SIG-M5 treated with dmso at 0.1 percent for 504 hours (cell line): ENCODE data around the gene PTPRJ.
"Not testable (repeated sequence)": the region's sequence is repeated elsewhere in the genome, so short reads cannot be mapped to it uniquely, and the experiment has no call there.

Source experiments
- DNase-seq: peaks from one replicate; lab custom pipeline; 2025; ENCODE audit not compliant: unreplicated experiment; lab: John Stamatoyannopoulos, UW

The PTPRJ gene

GRCh38 chr11:48184452-48184851 is 204.1 kb downstream of the PTPRJ start:
- DNase-seq, result peak; percentile 18

- not testable (repeated sequence) for DNase-seq
These were observed 210.7 kb downstream of the PTPRJ start for GRCh38 chr11:48190906-48191654.

DNA sequence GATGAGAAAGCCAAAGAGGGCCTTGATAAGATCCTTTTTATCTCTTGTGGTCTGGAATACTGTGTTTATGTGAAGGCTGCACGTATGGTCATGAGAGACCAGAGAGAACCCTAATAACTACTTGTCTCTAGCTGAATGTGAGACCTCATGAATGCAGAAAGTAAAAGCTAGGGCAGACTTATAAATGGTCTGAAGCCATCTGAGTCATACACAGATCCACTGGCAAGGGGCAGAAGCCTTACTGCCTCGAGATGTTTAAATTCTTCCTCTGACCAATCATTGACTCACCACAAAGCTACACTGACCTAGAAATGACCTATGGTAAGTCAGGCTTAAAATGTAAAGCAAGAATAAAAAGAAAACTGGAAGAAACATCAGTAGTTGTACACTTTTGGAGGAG is 213.5 kb downstream of the PTPRJ start:
- DNase-seq, result no peak

DNA sequence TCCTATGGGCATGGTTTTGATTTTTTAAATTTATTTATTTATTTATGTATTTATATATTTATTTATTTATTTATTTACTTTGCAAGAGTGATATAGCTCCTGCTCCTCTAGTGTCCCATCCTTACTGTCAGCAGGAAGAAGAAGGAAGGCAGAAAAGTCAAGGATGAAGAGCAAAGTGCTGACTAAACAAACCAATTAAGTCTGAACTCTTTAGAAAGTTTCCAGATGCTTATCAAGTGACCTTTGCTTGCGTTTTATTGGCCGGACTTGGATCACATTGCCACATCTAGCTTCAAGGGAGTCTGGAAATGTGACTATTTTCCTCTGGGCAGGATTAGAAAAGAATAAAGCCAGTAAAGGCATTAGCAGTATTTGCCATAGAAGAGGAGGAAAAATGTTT is 227.5 kb downstream of the PTPRJ start:
- no peak for DNase-seq

- DNase-seq, result peak; percentile 12
These were observed 229.7 kb downstream of the PTPRJ start for GRCh38 chr11:48210052-48210451.

GRCh38 chr11:48216510-48216909 is 236.2 kb downstream of the PTPRJ start, which contains the start of gene OR4B1:
Gene OR4B1, plus strand, starts transcription at chr11:48216810. Its CDS starts 0 bp downstream, at chr11:48216810.
- no peak for DNase-seq
